Muscle of arm (tissue), 12 donors: ENCODE data around the gene TFRC. TPM values are rescaled to one million over a fixed set of nuclear protein-coding genes. Genes with fewer than 3 reads are reported as not detected.
"Not testable (repeated sequence)": the region's sequence is repeated elsewhere in the genome, so short reads cannot be mapped to it uniquely, and the experiment has no call there.

ENCODE experiments used
- DNase-seq: peaks from one replicate; pipeline ENCODE4 v3.0.0-alpha.2; 2013
- polyA plus RNA-seq, 12 donors: library from polyadenylated mRNA; unstranded; fragments of 120-200 nt; gene quantifications; one replicate each; pipeline ENCODE4 v1.2.1, GENCODE V29; 2013; ENCODE audit not compliant: insufficient read length in 12 of 12

The TFRC gene
- polyA plus RNA-seq, 12 donors = 30.2 to 67.7 (median 39.9) TPM; not detected in 1

GRCh38 chr3:196093317-196094111 lies 11.6 kb upstream of the TFRC start:
- DNase-seq = no peak

- DNase-seq = no peak
Measured at GRCh38 chr3:196087906-196088305, 6.0 kb upstream of the TFRC start.

- DNase-seq = no peak
Measured at GRCh38 chr3:196082619-196082971, 705 bp upstream of the TFRC start.

- DNase-seq = peak; percentile 38
Measured at GRCh38 chr3:196081002-196081833, 672 bp downstream of the TFRC start.

GRCh38 chr3:196080101-196080846 lies 1.6 kb downstream of the TFRC start:
- DNase-seq = not testable (repeated sequence)

GRCh38 chr3:196079682-196080081 lies 2.2 kb downstream of the TFRC start:
- DNase-seq = no peak

GRCh38 chr3:196075013-196075412 lies 6.9 kb downstream of the TFRC start:
- no peak for DNase-seq

- peak; percentile 73 for DNase-seq
Measured at GRCh38 chr3:196073255-196073753, 8.6 kb downstream of the TFRC start.

GRCh38 chr3:196072313-196072712 lies 9.6 kb downstream of the TFRC start:
- DNase-seq = no peak

- DNase-seq = not testable (repeated sequence)
Measured at GRCh38 chr3:196068812-196069211, 13.1 kb downstream of the TFRC start.

GRCh38 chr3:196067439-196067838 lies 14.5 kb downstream of the TFRC start:
- DNase-seq = no peak

- no peak for DNase-seq
Measured at GRCh38 chr3:196063971-196064370, 17.9 kb downstream of the TFRC start.

GRCh38 chr3:196063456-196063855 lies 18.4 kb downstream of the TFRC start:
- DNase-seq = no peak

GRCh38 chr3:196063049-196063448 lies 18.8 kb downstream of the TFRC start:
- DNase-seq = no peak

- DNase-seq = no peak
Measured at GRCh38 chr3:196060834-196061233, 21.1 kb downstream of the TFRC start.

GRCh38 chr3:196057760-196058331 lies 24.0 kb downstream of the TFRC start:
- no peak for DNase-seq

- not testable (repeated sequence) for DNase-seq
Measured at GRCh38 chr3:196056371-196056770, 25.5 kb downstream of the TFRC start.

- no peak for DNase-seq
Measured at GRCh38 chr3:196055683-196056270, 26.1 kb downstream of the TFRC start.

- no peak for DNase-seq
Measured at GRCh38 chr3:196055240-196055639, 26.6 kb downstream of the TFRC start.

GRCh38 chr3:196054661-196055060 lies 27.2 kb downstream of the TFRC start:
- no peak for DNase-seq

- DNase-seq = no peak
Measured at GRCh38 chr3:196053487-196053886, 28.4 kb downstream of the TFRC start.
